HS-27A (cell line): Measurements from ENCODE around the gene TTBK1.
A peak's percentile ranks its signal among the peaks of the same experiment; 100 is the strongest.

ENCODE experiments used
- DNase-seq: peaks from one replicate; pipeline ENCODE4 v3.0.0-alpha.2; 2012; ENCODE audit warnings: low read depth, missing footprints

TTBK1 gene

GRCh38 chr6:43273707-43274106, 30.4 kb downstream of the TTBK1 start:
- DNase-seq: no peak

GRCh38 chr6:43274127-43274915, 31.0 kb downstream of the TTBK1 start:
- no peak for DNase-seq

GRCh38 chr6:43274916-43275597, 31.8 kb downstream of the TTBK1 start:
- DNase-seq: no peak

GRCh38 chr6:43275801-43276576, 32.7 kb downstream of the TTBK1 start:
- no peak for DNase-seq

GRCh38 chr6:43276577-43277305, 33.5 kb downstream of the TTBK1 start:
- DNase-seq: no peak

- no peak for DNase-seq
Measured at GRCh38 chr6:43277306-43277642, 34.0 kb downstream of the TTBK1 start.

- no peak for DNase-seq
Measured at GRCh38 chr6:43277643-43278523, 34.6 kb downstream of the TTBK1 start.

- DNase-seq: peak; percentile 63
Measured at GRCh38 chr6:43278524-43279078, 35.3 kb downstream of the TTBK1 start.

GRCh38 chr6:43280234-43280633, 37.0 kb downstream of the TTBK1 start:
- DNase-seq: no peak

GRCh38 chr6:43282060-43282459, 38.8 kb downstream of the TTBK1 start:
- no peak for DNase-seq

- no peak for DNase-seq
Measured at GRCh38 chr6:43282636-43283513, 39.6 kb downstream of the TTBK1 start.

GRCh38 chr6:43283514-43283901, 40.2 kb downstream of the TTBK1 start:
- no peak for DNase-seq

- DNase-seq: no peak
Measured at GRCh38 chr6:43283905-43284304, 40.6 kb downstream of the TTBK1 start.

- no peak for DNase-seq
Measured at GRCh38 chr6:43284991-43285781, 41.9 kb downstream of the TTBK1 start.

- no peak for DNase-seq
Measured at GRCh38 chr6:43285832-43286231, 42.6 kb downstream of the TTBK1 start.

GRCh38 chr6:43286456-43286979, 43.2 kb downstream of the TTBK1 start:
- DNase-seq: no peak

GRCh38 chr6:43286980-43287716, 43.9 kb downstream of the TTBK1 start:
- DNase-seq: no peak
